Jurkat, Clone E6-1 (cell line): ENCODE results near the gene ATF6.

Source experiments
- DNase-seq: peaks from one replicate; pipeline ENCODE4 v3.0.0-alpha.2; 2011; ENCODE audit warnings: low read depth, low spot score
- H3K4me3 ChIP-seq: 2 replicates; pipeline ENCODE4 v1.5.1; 2011; ENCODE audit warnings: mild to moderate bottlenecking, low read length, control low read depth, moderate library complexity

ATF6 gene

DNA sequence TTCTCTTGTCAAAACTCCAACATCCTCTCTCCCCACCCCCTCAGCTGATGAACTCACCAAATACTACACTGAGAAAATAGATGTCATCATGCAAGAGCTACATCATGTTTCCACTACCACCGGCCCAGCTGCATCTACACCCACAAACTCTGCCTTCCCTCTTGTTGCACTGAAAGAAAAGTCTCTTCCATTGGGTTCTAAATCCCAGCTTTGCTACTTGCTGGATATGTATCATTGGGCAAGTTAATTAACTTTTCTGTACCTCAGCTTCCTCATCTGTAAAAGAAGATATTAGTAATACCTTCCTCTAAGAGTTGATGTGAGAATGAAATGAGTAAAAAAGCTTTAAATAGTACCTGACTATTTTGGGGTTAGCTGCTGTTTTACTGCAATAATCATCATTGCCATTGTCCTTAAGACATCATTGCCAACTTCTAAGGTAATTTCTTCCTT lies 149.0 kb downstream of the ATF6 start:
- DNase-seq = no peak
- no peak overlapping the region for H3K4me3 ChIP-seq

GRCh38 chr1:161915978-161916377 lies 149.9 kb downstream of the ATF6 start:
- no peak overlapping the region for H3K4me3 ChIP-seq
- DNase-seq = no peak

- no peak for DNase-seq
- peak overlapping the region; percentile 8; the same call in 1 of the 2 replicates for H3K4me3 ChIP-seq
Observed at GRCh38 chr1:161919229-161919628, 153.1 kb downstream of the ATF6 start.

DNA sequence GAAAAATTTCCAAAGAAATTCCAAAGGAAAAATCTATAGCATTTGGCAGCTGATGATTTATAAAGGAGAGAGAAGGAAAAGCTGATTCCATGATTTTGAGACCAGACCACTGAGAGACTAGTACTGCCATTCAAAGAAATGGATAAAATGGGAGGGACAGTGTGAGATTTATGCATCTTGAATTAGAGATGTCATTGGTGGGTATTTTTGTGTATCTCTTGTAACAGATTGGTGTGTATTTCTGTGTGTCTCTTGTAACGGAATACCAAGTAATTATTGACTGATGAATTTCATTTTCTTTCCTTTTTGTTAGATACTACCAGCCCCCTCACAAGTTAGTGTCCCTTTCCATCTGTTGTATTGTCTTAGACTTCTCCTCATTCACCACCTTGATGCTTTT lies 155.4 kb downstream of the ATF6 start:
- DNase-seq = no peak
- no peak overlapping the region for H3K4me3 ChIP-seq

DNA sequence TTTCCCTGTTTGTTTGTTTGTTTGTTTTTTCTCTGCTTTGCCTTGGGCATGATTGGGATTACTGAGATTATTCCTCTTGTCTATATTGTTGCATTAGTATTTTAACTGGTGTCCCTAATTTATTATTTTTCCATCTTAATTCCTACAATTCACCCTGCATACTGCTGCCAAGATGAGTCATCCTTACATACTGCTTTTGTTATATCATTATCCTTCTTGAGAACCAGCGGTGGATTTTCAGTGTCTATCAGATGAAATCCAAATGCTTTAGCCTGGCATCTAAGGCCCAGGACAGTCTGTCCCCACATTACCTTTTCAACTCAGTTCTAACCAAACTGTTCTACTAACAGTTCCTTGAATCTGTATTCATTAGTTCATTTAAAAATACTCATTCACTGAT lies 155.9 kb downstream of the ATF6 start:
- no peak overlapping the region for H3K4me3 ChIP-seq
- no peak for DNase-seq

GRCh38 chr1:161928056-161928455 lies 161.9 kb downstream of the ATF6 start:
- no peak for DNase-seq
- no peak overlapping the region for H3K4me3 ChIP-seq

DNA sequence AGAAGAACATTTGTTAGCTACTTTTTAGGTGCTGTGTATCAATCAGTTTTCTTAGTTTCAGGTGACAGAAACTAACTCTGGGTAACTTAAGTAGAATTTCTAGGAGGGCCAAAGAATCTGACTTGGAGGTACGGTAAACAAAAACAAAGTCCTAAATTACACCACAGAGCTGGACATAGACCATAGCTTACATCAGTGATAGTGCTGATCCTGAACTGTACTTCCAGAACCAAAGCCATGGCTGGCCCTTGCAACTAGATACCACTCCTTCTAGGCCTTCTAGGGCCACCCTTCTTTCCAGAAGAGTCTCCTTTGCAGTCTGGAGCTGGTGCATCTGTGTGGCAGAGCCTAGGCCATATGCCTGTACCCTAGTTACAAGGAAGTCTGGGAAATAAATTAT lies 163.0 kb downstream of the ATF6 start:
- no peak for DNase-seq

GRCh38 chr1:161930064-161930463 lies 163.9 kb downstream of the ATF6 start:
- DNase-seq = no peak
- no peak overlapping the region for H3K4me3 ChIP-seq

More for the DNA sequence above, 163.0 kb downstream of the ATF6 start:
- no peak overlapping the region for H3K4me3 ChIP-seq

DNA sequence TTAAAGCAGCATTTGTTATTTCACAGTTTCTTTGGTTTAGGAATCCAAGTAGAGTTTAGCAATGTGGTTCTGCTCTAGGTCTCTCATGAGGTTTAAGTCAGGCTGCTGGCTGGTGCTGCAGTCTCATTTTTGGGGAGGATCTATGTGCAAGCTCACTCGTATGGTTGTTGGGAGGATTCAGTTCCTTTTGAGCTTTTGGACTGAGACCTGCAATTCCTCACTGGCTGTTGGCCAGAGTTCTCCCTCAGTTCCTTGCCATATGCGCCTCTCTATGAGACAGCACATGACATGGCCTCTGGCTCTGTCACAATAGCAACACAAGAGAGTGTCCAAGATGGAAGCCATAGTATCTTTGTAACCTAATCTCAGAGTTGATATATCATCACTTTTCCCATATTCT lies 166.5 kb downstream of the ATF6 start:
- DNase-seq = no peak
- no peak overlapping the region for H3K4me3 ChIP-seq

DNA sequence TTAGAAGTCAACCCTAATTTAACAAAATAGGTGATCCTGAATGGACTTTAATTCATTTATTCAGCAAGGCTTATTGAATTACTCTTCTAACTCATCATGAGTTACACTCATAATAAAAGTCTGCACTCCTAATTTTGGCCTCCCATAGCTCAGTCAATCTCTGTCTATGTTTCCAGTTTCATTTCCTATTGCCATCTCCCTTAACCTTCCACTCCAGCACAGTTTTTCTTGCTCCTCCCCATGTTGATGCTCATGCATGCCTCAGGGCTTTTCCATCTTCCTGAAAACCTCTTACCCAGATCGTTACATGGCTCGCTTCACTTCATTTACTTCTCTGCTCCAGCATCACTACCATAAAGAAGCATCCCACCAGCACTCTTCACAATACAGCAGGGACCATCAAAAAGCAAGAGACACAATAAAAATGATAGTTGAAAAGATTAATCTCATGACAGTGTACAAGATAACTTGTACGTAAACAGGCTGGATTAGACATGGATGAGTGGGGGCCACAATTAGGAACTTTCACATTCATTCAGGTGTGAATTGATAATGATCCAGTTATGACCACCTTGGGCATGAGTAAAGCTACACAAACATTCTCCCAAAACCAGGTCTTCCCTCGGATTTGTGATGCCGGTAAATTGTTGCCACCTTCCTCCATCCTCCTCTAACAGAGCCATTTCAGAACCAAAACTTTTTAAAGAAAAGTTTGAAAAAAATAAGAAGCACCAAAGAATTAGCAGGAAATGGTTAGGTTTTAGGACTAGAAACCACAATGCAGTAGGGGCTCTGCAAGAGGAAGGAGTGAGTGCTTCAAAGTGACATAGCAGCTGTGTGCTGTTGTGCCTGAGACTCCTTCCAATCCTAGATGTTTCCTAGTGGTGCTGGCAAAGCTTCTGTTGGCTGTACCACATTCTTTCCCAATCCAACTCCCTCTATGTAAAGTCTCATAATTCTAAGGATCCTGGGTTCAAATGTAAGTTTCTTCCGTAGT lies 167.8 kb downstream of the ATF6 start:
- DNase-seq = peak; percentile 89
- H3K4me3 ChIP-seq = peak overlapping the region; percentile 29

- peak; percentile 71 for DNase-seq
- no peak overlapping the region for H3K4me3 ChIP-seq
Observed at GRCh38 chr1:161935264-161935663, 169.1 kb downstream of the ATF6 start.

GRCh38 chr1:161936786-161937185 lies 170.7 kb downstream of the ATF6 start:
- no peak overlapping the region for H3K4me3 ChIP-seq
- DNase-seq = no peak

GRCh38 chr1:161940866-161941591 lies 174.9 kb downstream of the ATF6 start:
- DNase-seq = no peak

GRCh38 chr1:161941726-161942436 lies 175.8 kb downstream of the ATF6 start:
- DNase-seq = no peak
- no peak overlapping the region for H3K4me3 ChIP-seq

More at GRCh38 chr1:161940866-161941591, 174.9 kb downstream of the ATF6 start:
- no peak overlapping the region for H3K4me3 ChIP-seq

DNA sequence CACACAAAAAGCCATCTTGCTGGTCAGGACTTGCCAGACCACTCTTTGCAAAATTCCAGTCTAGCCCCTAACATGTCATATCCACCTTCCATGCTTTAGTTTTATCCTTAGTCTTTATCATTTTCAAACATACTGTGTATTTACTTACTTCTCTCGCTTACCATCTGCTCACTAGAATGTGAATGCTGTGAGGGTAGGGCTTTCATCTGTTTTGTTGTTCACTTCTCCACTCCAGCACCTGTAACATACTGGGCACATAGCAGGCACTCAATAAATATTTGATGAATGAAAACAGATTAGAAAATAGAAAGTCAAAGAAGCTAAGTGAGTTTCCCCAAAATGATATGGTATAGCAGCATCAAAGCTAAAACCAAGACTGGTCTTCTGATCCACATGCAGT lies 177.6 kb downstream of the ATF6 start:
- H3K4me3 ChIP-seq = no peak overlapping the region
- no peak for DNase-seq

DNA sequence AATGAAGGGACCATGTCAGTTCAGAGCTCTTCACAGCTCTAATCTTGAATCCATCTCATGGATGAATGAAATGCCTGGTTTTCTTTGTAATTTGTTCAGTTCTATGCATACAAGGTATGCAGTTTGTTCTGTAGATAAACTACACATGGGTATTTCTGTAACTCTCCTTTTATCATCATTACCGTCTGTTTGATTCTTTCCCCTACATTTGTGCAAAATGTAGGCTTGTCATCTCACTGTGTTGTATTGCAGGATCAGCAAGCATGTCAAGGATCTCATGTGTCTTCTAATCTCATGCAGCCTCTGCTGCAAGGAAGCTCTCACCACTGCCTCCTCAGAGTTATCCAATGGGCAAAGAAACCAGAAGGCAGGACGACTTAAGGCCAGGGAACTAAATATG lies 178.3 kb downstream of the ATF6 start:
- DNase-seq = no peak
- no peak overlapping the region for H3K4me3 ChIP-seq

- DNase-seq = no peak
- H3K4me3 ChIP-seq = no peak overlapping the region
Observed at GRCh38 chr1:161945306-161946060, 179.4 kb downstream of the ATF6 start.

DNA sequence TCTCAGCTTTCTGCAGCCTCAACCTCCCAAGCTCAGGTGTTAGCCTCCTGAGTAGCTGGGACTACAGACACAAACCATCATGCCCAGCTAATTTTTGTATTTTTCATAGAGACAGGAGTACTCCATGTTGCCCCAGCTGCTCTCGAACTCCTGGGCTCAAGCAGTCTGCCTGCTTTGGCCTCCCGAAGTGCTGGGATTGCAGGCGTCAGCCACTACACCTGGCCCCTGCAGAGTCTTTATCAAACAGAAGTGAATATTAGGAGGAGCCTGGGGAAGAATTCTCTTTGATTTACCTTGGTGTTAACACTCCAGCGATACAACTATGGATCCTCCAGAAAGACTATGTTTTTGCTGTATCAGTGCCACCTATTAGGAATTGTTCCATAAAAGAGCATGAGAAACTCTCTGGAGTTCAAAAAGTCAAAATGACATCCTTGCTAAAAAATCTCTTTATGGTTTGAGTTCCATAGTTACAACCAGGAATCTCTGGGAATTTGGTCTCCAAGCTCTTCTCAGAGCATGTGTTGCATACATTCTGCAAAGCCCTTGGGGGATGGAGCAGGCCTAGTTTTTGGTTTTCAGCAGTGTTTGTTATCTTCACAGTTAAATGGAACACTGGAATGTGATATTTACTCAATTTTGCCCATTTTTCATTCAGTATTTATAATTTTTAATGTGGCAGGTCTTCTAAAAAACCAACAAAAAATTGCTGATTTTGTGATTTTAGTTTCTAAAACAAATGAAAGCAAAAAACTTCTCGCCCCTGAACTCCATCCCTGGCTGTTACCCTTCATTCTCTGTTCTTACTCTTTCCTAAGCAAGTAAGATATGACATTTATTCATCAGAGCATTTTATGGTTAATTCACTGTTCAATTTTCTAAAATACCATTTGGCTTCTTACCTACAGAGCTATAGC lies 180.2 kb downstream of the ATF6 start:
- no peak overlapping the region for H3K4me3 ChIP-seq
- DNase-seq = no peak
